H9 (cell line): ENCODE measurements around the gene OSTF1. TPM values are rescaled to one million over a fixed set of nuclear protein-coding genes. Genes with fewer than 3 reads are reported as not detected.

Experiments
- DNase-seq: peaks from one replicate; pipeline ENCODE4 v3.0.0-alpha.2; 2017
- H2AFZ ChIP-seq: one replicate; pipeline ENCODE4 v1.6.1; 2013; ENCODE audit warnings: mild to moderate bottlenecking, low read length, control low read depth, moderate library complexity
- H2AK5ac ChIP-seq: 2 replicates; pipeline ENCODE4 v1.6.1; 2013; ENCODE audit warnings: low read length, control low read depth, mixed read lengths; ENCODE audit not compliant: insufficient read length
- H2BK120ac ChIP-seq: one replicate; pipeline ENCODE4 v1.6.1; 2013; ENCODE audit warnings: low read depth, mild to moderate bottlenecking, low read length, control low read depth, inconsistent platforms; ENCODE audit not compliant: poor library complexity, severe bottlenecking
- H2BK12ac ChIP-seq: 2 replicates; pipeline ENCODE4 v1.6.1; 2013; ENCODE audit warnings: low read length, control low read depth, mixed read lengths, low read depth; ENCODE audit not compliant: insufficient read length
- H2BK15ac ChIP-seq: 2 replicates; pipeline ENCODE4 v1.6.1; 2013; ENCODE audit warnings: low read depth, low read length, control low read depth
- H2BK20ac ChIP-seq: one replicate; pipeline ENCODE4 v1.6.1; 2013; ENCODE audit warnings: low read depth, mild to moderate bottlenecking, low read length, control low read depth, inconsistent platforms; ENCODE audit not compliant: poor library complexity, severe bottlenecking
- H2BK5ac ChIP-seq: 2 replicates; pipeline ENCODE4 v1.6.1; 2013; ENCODE audit warnings: low read length, control low read depth, mixed read lengths; ENCODE audit not compliant: insufficient read length
- H3K14ac ChIP-seq: 2 replicates; pipeline ENCODE4 v1.6.1; 2013; ENCODE audit warnings: low read length, control low read depth; ENCODE audit not compliant: insufficient read depth
- H3K18ac ChIP-seq: 2 replicates; pipeline ENCODE4 v1.6.1; 2013; ENCODE audit warnings: low read depth, mild to moderate bottlenecking, mixed read lengths, low read length, control low read depth; ENCODE audit not compliant: insufficient read length
- H3K23ac ChIP-seq: 2 replicates; pipeline ENCODE4 v1.6.1; 2013; ENCODE audit warnings: low read length, control low read depth, mixed read lengths, low read depth; ENCODE audit not compliant: insufficient read length
- H3K23me2 ChIP-seq: 2 replicates; pipeline ENCODE4 v1.6.1; 2013; ENCODE audit warnings: low read depth, mild to moderate bottlenecking, mixed read lengths, low read length, control low read depth; ENCODE audit not compliant: insufficient read length, poor library complexity, severe bottlenecking
- H3K27ac ChIP-seq: 2 replicates; pipeline ENCODE4 v1.5.1; 2013; ENCODE audit warnings: low read length, control low read depth, mixed read lengths, low read depth; ENCODE audit not compliant: insufficient read length
- H3K27me3 ChIP-seq: 2 replicates; pipeline ENCODE4 v1.6.1; 2013; ENCODE audit warnings: low read length, control low read depth, inconsistent platforms; ENCODE audit not compliant: insufficient read depth
- H3K4ac ChIP-seq: 2 replicates; pipeline ENCODE4 v1.6.1; 2013; ENCODE audit warnings: low read depth, mild to moderate bottlenecking, control low read depth, inconsistent platforms, low read length, moderate library complexity
- H3K4me1 ChIP-seq: 2 replicates; pipeline ENCODE4 v1.6.1; 2013; ENCODE audit warnings: low read length, control low read depth, inconsistent platforms; ENCODE audit not compliant: insufficient read depth
- H3K4me2 ChIP-seq: 2 replicates; pipeline ENCODE4 v1.6.1; 2013; ENCODE audit warnings: low read length, control low read depth, mixed read lengths; ENCODE audit not compliant: insufficient read length, insufficient read depth
- H3K56ac ChIP-seq: 2 replicates; pipeline ENCODE4 v1.6.1; 2013; ENCODE audit warnings: low read depth, mild to moderate bottlenecking, mixed read lengths, low read length, control low read depth; ENCODE audit not compliant: insufficient read length
- H3K79me1 ChIP-seq: 2 replicates; pipeline ENCODE4 v1.6.1; 2013; ENCODE audit warnings: low read depth, mild to moderate bottlenecking, moderate library complexity, low read length, control low read depth, inconsistent platforms; ENCODE audit not compliant: insufficient read depth, poor library complexity, severe bottlenecking
- H3K79me2 ChIP-seq: 2 replicates; pipeline ENCODE4 v1.6.1; 2013; ENCODE audit warnings: low read length, control low read depth, inconsistent platforms; ENCODE audit not compliant: insufficient read depth
- H3K9ac ChIP-seq: 2 replicates; pipeline ENCODE4 v1.6.1; 2013; ENCODE audit warnings: low read length, control low read depth, mixed read lengths; ENCODE audit not compliant: insufficient read length; ENCODE audit errors: extremely low read depth
- H3K9me3 ChIP-seq: one replicate; pipeline ENCODE4 v1.6.1; 2013; ENCODE audit warnings: low read depth, low read length, inconsistent platforms; ENCODE audit not compliant: control insufficient read depth
- H3T11ph ChIP-seq: one replicate; pipeline ENCODE4 v1.6.1; 2013; ENCODE audit warnings: mild to moderate bottlenecking, low read length, control low read depth, inconsistent platforms
- H4K20me1 ChIP-seq: one replicate; pipeline ENCODE4 v1.6.1; 2013; ENCODE audit not compliant: control insufficient read depth, insufficient read length, insufficient read depth
- H4K5ac ChIP-seq: 2 replicates; pipeline ENCODE4 v1.6.1; 2013; ENCODE audit warnings: low read depth, mild to moderate bottlenecking, mixed read lengths, low read length, control low read depth; ENCODE audit not compliant: insufficient read length
- H4K8ac ChIP-seq: replicated peaks from 2 replicates; pipeline ENCODE4 v1.6.1; 2013; ENCODE audit warnings: low read length, control low read depth, mixed read lengths, low read depth; ENCODE audit not compliant: insufficient read length
- H4K91ac ChIP-seq: 2 replicates; pipeline ENCODE4 v1.6.1; 2013; ENCODE audit warnings: low read depth, mild to moderate bottlenecking, moderate library complexity, mixed read lengths, low read length, control low read depth; ENCODE audit not compliant: insufficient read length
- H3K27ac Mint-ChIP-seq, 3 experiments: 2 replicates in 2 of 3; 3 replicates in 1 of 3; pipeline ENCODE4 v1.8.0; 2020 to 2021; ENCODE audit warnings: mixed read lengths in 3 of 3, mild to moderate bottlenecking in 1 of 3, moderate library complexity in 1 of 3
- H3K27me3 Mint-ChIP-seq: 2 replicates; pipeline ENCODE4 v1.8.0; 2021; ENCODE audit warnings: low read depth, mild to moderate bottlenecking, moderate library complexity, mixed read lengths
- H3K36me3 Mint-ChIP-seq, 3 experiments: 2 replicates in 2 of 3; 3 replicates in 1 of 3; pipeline ENCODE4 v1.8.0; 2020 to 2021; ENCODE audit warnings: low read depth in 3 of 3, mixed read lengths in 3 of 3; ENCODE audit not compliant: insufficient read depth in 1 of 3
- H3K4me1 Mint-ChIP-seq, 2 experiments: 2 replicates each; pipeline ENCODE4 v1.8.0; 2020; ENCODE audit warnings: mixed read lengths in 2 of 2
- H3K4me3 Mint-ChIP-seq, 2 experiments: 2 replicates in 1 of 2; 3 replicates in 1 of 2; pipeline ENCODE4 v1.8.0; 2020 to 2021; ENCODE audit warnings: mild to moderate bottlenecking in 2 of 2, mixed read lengths in 2 of 2, moderate library complexity in 1 of 2
- H3K9me3 Mint-ChIP-seq, 2 experiments: 2 replicates in 1 of 2; 3 replicates in 1 of 2; pipeline ENCODE4 v1.8.0; 2020; ENCODE audit warnings: mild to moderate bottlenecking in 2 of 2, mixed read lengths in 2 of 2, moderate library complexity in 1 of 2
- CTCF ChIP-seq: fragments of 200-600 bp; sonication (generic); conservative IDR thresholded peaks from 3 replicates; pipeline ENCODE4 v1.8.0; 2021; ENCODE audit warnings: antibody characterized with exemption, mild to moderate bottlenecking
- WGBS: extraction: QIAGEN DNeasy Blood & Tissue Kit; methylation state at CpG from one replicate; pipeline ENCODE4 v1.1.7; 2013; ENCODE audit warnings: missing lambda C conversion rate, low lambda C conversion rate, mixed read lengths; ENCODE audit not compliant: insufficient read length; ENCODE audit errors: extremely low coverage; 5-methylcytosine and 5-hydroxymethylcytosine counted together
- total RNA-seq: library from RNA; stranded (reverse); gene quantifications from 2 replicates; pipeline ENCODE4 v1.2.1, GENCODE V29; 2021

The OSTF1 gene
- total RNA-seq, 1 experiment from 2014 or later = 16.1 TPM

GRCh38 chr9:75186767-75187380 lies 98.6 kb downstream of the OSTF1 start:
- no peaks in the 10 kb centered on the region for H3K27me3 Mint-ChIP-seq
- WGBS = no CpG with 5 or more reads among the region's 4 CpGs

More at GRCh38 chr9:75186767-75187380, 98.6 kb downstream of the OSTF1 start:
- Histone ChIP-seq H3T11ph (no peak overlapping the region), H2BK15ac (no peak overlapping the region), H4K91ac (no peak overlapping the region), H4K5ac (no peak overlapping the region), H3K9ac (no peak overlapping the region), H3K23me2 (no peaks in the 10 kb centered on the region), H3K14ac (no peak overlapping the region), H3K9me3 (no peaks in the 10 kb centered on the region), H2BK5ac (no peak overlapping the region), H3K79me1 (no peaks in the 10 kb centered on the region), H3K27me3 (no peaks in the 10 kb centered on the region), H2AFZ (no peak overlapping the region), H3K4me1 (no peaks in the 10 kb centered on the region), H3K79me2 (no peaks in the 10 kb centered on the region), H3K27ac (no peak overlapping the region), H2BK12ac (no peak overlapping the region), H3K4ac (no peak overlapping the region), H2AK5ac (no peak overlapping the region), H2BK120ac (no peak overlapping the region), H3K23ac (no peak overlapping the region), H2BK20ac (no peak overlapping the region), H3K4me2 (no peak overlapping the region), H3K18ac (no peak overlapping the region), H4K8ac (no peak overlapping the region), H3K56ac (no peak overlapping the region), H4K20me1 (no peaks in the 10 kb centered on the region)
- no peaks in the 10 kb centered on the region for H3K9me3 Mint-ChIP-seq
- DNase-seq = no peak
- no peak overlapping the region for H3K4me3 Mint-ChIP-seq
- H3K4me1 Mint-ChIP-seq = no peaks in the 10 kb centered on the region; a peak in 1 of 4 replicates
- no peaks in the 10 kb centered on the region for H3K36me3 Mint-ChIP-seq
- TF ChIP-seq CTCF = peak; percentile 86
- no peak overlapping the region for H3K27ac Mint-ChIP-seq
